ENCODE results near the gene ADGRL1.

The ADGRL1 gene

GRCh38 chr19:14107581-14108461 lies 98.1 kb downstream of the ADGRL1 start:
- DNase-seq: no peak

GRCh38 chr19:14106840-14107239 lies 99.1 kb downstream of the ADGRL1 start:
- no peak for DNase-seq

- no peak for DNase-seq
These were observed 100.3 kb downstream of the ADGRL1 start for GRCh38 chr19:14105680-14106079.

GRCh38 chr19:14103310-14103709 lies 102.7 kb downstream of the ADGRL1 start:
- no peak for DNase-seq

- no peak for DNase-seq
These were observed 103.2 kb downstream of the ADGRL1 start for GRCh38 chr19:14102756-14103155.

DNA sequence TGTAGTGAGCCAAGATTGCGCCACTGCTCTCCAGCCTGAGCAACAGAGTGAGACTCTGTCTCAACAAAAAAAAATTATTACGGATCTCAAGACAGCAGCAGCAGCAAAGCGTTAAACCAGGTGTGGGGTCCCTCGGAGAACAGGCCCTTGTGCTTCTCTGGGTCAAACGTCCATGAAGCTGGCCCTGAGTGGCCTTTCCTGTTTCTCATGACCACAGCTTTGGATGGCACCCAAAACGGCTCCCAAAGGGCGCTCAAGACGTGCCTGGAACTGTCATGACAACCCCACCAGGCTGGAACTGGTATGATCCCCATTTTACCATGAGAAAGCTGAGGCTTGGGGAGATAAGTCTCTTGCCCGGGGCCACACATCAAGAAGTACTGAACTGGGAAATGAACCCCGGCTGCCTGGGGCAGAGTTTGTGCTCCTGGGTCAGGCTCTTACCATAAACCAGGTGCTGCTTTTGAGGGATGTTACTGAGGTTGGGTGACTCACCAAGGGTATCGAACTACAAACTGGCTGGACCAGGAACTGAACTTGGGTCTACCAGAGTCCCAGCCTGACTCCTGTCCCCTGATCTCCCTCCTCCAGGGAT lies 103.8 kb downstream of the ADGRL1 start:
- DNase-seq: no peak

GRCh38 chr19:14101003-14101545 lies 104.9 kb downstream of the ADGRL1 start:
- DNase-seq: no peak

Data from CD4-positive, alpha-beta T cell treated with Interleukin-12 subunit alpha and Interleukin-12 subunit beta, for 1 hour (primary cell).